Gastrocnemius medialis (tissue), 4 donors: ENCODE results near the gene SURF2. TPM values are rescaled to one million over a fixed set of nuclear protein-coding genes. Genes with fewer than 3 reads are reported as not detected.

Experiments used
- ATAC-seq, 2 donors: fragments of 150-250 bp; one replicate each; pipeline ENCODE4 v1.9.1; 2016
- DNase-seq, 2 donors: peaks; one replicate each; pipeline ENCODE4 v3.0.0-alpha.2; 2019
- H3K27ac ChIP-seq, 4 donors: fragments of 200-600 bp; sonication (generic); 1 replicate in 1 of 4; 2 replicates in 3 of 4; pipeline ENCODE4 v1.5.1; 2016 to 2018; ENCODE audit warnings: mild to moderate bottlenecking in 2 of 4, moderate library complexity in 1 of 4
- H3K27me3 ChIP-seq, 3 donors: fragments of 200-600 bp; sonication (generic) in 2 of 3; 1 replicate in 1 of 3; 2 replicates in 2 of 3; pipeline versions ENCODE4 v1.5.1 to v1.6.0; 2016 to 2019; ENCODE audit warnings: mild to moderate bottlenecking in 1 of 3, moderate library complexity in 1 of 3
- H3K36me3 ChIP-seq, 2 donors: fragments of 200-600 bp; sonication (generic) in 1 of 2; one replicate each; pipeline ENCODE4 v1.5.1; 2017 to 2018
- H3K4me1 ChIP-seq, 2 donors: fragments of 200-600 bp; sonication (generic) in 1 of 2; one replicate each; pipeline ENCODE4 v1.5.1; 2016 to 2017; ENCODE audit warnings: mild to moderate bottlenecking in 2 of 2
- H3K4me3 ChIP-seq, 4 donors: fragments of 200-600 bp; sonication (generic) in 3 of 4; 1 replicate in 1 of 4; 2 replicates in 3 of 4; pipeline ENCODE4 v1.5.1; 2016 to 2019; ENCODE audit warnings: mild to moderate bottlenecking in 2 of 4
- H3K9me3 ChIP-seq, 3 donors: fragments of 200-600 bp; sonication (generic) in 2 of 3; 1 replicate in 1 of 3; 2 replicates in 2 of 3; pipeline ENCODE4 v1.5.1; 2016 to 2019
- POLR2A ChIP-seq, 2 donors: fragments of 450-650 bp; IDR thresholded peaks; one replicate each; pipeline ENCODE4 v1.6.1; 2017; ENCODE audit warnings: antibody characterized with exemption in 2 of 2, mild to moderate bottlenecking in 2 of 2, moderate library complexity in 2 of 2
- in situ Hi-C, 4 donors: fragments of 200-750 bp; cut with MboI; loops; one replicate each; pipeline versions ENCODE4 v1.15.0 to v1.8.0; 2017; ENCODE audit warnings: low sequenced_read_pairs in 4 of 4
- intact Hi-C: fragments of 100-400 bp; cut with DNase I; formaldehyde crosslinking; loops from one replicate; pipeline ENCODE4 v1.15.1; 2023; ENCODE audit warnings: low total_unique reads
- total RNA-seq, 4 donors: library from RNA; depleted of rRNA; stranded (reverse); fragments of >200 nt; gene quantifications; one replicate each; pipeline versions ENCODE4 v1.1.0 to v1.2.3, GENCODE V29; 2016
- TF ChIP-seq, protein P1 (sequence below), 5 experiments: fragments of 450-650 bp in 3 of 5; fragments of 200-600 bp in 2 of 5; sonication (generic) in 2 of 5; IDR thresholded peaks in 4 of 5; conservative IDR thresholded peaks in 1 of 5; 1 replicate in 4 of 5; 2 replicates in 1 of 5; pipeline ENCODE4 v1.5.1; 2016 to 2019; ENCODE audit warnings: antibody characterized with exemption in 5 of 5, mild to moderate bottlenecking in 3 of 5, moderate library complexity in 3 of 5

SURF2 gene
- total RNA-seq, 4 donors from 2014 or later, result 14.3 to 26.4 (median 24.8) TPM

DNA sequence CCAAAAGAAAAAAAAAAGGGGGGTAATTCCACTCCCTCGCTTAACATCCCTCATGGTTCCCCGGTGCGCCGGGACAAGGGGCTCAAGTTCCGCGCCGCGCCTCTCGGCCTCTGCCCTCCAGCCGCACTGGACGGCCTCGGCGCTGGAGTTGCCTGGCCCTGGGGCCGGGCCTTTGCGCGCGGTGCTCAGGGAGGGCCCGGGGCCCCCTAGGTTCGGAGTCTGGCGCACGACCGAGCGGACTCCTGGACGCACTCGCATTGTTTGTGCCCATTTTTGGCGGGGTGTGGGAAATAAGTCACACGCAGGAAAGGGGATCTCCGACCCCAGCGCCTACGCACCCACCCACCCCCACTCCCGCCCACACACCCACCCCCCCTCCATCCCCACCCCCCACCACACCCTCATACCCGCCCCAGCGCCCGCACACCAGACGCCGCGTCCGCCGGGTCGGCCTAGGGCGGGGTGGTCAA is 8.8 kb upstream of the SURF2 start:
- in situ Hi-C loops, result no loop called here
- Histone ChIP-seq H3K27me3 (no peaks in the 10 kb centered on the region), H3K27ac (peak overlapping the region; percentile 88 to 97 (median 90)), H3K36me3 (peaks cover 0 to 65% of the 10 kb centered on the region in 2 donors), H3K4me1 (peaks cover 22 to 30% of the 10 kb centered on the region in 2 donors), H3K9me3 (no peaks in the 10 kb centered on the region), H3K4me3 (peak overlapping the region; percentile 91 to 99 (median 97))
- ATAC-seq, result peak; percentile 38 to 53
- intact Hi-C loops, result loop anchor here (5.0 to 10.0 kb wide), 2 partner anchors 137 to 315 kb away; partner anchors contain the start of gene GTF3C5
- no peak for DNase-seq
- TF ChIP-seq, protein P1, sequence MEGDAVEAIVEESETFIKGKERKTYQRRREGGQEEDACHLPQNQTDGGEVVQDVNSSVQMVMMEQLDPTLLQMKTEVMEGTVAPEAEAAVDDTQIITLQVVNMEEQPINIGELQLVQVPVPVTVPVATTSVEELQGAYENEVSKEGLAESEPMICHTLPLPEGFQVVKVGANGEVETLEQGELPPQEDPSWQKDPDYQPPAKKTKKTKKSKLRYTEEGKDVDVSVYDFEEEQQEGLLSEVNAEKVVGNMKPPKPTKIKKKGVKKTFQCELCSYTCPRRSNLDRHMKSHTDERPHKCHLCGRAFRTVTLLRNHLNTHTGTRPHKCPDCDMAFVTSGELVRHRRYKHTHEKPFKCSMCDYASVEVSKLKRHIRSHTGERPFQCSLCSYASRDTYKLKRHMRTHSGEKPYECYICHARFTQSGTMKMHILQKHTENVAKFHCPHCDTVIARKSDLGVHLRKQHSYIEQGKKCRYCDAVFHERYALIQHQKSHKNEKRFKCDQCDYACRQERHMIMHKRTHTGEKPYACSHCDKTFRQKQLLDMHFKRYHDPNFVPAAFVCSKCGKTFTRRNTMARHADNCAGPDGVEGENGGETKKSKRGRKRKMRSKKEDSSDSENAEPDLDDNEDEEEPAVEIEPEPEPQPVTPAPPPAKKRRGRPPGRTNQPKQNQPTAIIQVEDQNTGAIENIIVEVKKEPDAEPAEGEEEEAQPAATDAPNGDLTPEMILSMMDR (IDR thresholded peaks at IDR 0.05 in 4 of 5, conservative IDR thresholded peaks at IDR 0.05 in 1 of 5), result no peak
- TF ChIP-seq POLR2A (IDR thresholded peaks at IDR 0.05), result no peak

DNA sequence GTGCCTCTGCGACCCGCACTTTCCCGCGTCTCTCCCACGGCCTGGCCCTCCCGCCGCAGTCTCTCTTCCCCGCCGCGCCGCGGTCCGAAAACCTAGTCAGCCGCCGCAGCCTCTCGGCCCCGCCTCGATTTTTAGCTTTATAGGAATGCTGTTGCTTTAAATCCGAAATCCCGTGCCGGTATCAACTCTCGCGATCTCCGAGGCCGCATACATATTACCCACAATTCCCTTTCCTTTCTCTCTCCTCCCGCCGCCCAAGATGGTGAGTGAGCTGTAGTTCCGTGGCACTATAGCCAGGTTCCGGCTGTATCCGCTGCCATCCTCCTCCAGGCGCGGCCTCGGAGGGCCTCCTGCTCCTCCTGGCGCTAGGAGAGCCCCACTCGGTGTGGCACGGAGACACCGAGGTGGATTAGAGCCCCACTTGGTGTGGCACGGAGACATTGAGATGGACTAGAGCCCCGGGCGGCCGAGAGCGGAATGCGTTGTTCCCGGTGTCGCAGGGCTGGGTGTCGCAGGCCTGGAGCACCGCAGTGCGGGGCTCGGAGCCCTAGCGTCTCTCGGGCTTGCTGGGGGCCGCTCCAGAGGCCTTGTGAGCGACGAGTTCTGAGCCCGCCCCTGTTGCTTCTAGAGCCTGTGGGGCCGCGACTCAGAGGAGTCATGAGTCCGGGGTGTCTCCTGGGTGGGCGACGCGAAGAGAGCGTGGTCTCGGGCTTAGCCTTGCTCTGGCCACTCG is 8.2 kb upstream of the SURF2 start, which contains the start of the genes MED22 and RPL7A:
TSS of gene MED22 (minus strand) at position 147 of the 733 bp plus-strand sequence. CDS start 1,469 bp downstream, outside the sequence.
TSS of gene RPL7A (plus strand) at position 234 of the 733 bp plus-strand sequence. CDS start at position 260, 26 bp downstream.
- Histone ChIP-seq H3K27me3 (no peaks in the 10 kb centered on the region), H3K4me1 (peaks cover 22 to 30% of the 10 kb centered on the region in 2 donors), H3K4me3 (peak within 1 kb of the TSS; percentile 91 to 99 (median 97)), H3K36me3 (peaks cover 0 to 66% of the 10 kb centered on the region in 2 donors), H3K27ac (peak within 1 kb of the TSS; percentile 88 to 97 (median 90)), H3K9me3 (no peaks in the 10 kb centered on the region)
- ATAC-seq, result peak; percentile 97
- TF ChIP-seq POLR2A (IDR thresholded peaks at IDR 0.05), result peak; percentile 82 to 89
- TF ChIP-seq, protein P1 (IDR thresholded peaks at IDR 0.05 in 4 of 5, conservative IDR thresholded peaks at IDR 0.05 in 1 of 5), result peak in 2 of 5 experiments; percentile 10 to 27
- intact Hi-C loops, result loop anchor here (1.0 to 10.0 kb wide), 4 partner anchors 8 to 316 kb away; partner anchors contain the start of genes GTF3C5, SURF1, SURF2 and SURF6
- DNase-seq, result peak; percentile 86 to 95
- in situ Hi-C loops, result no loop called here

DNA sequence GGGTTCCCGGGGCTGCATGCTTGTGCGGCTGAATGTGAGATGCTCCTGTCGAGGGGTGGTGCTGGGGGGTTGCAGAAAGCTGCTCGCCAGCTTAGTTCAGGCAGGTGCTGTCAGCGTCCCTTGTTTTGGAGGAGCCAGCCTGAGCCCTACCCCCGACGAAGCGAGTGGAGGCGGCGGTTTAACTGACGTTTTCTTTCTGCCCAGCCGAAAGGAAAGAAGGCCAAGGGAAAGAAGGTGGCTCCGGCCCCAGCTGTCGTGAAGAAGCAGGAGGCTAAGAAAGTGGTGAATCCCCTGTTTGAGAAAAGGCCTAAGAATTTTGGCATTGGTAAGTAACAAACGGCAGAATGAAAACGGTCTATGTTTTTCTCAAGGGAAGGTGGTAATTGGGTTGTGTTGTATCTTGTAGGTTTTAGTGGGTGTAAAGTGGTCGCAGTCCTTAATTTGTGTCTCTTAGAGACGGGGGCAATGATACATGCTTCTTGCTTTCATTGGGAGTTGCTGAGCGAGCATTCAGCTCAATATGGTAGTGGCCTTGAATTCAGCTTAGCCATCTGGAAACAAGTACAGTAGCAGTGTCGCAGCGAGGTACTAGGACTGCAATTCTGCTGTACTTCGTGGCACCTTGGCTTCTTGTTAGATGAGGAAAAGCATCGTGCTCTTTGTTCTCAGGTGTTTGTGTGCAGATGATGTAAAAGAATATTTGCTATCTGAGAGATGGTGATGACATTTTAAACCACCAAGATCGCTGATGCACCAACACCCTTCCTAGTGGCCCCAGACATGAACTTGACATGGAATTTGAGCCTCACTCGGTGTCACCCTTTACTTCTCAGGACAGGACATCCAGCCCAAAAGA is 7.4 kb upstream of the SURF2 start:
- Histone ChIP-seq H3K36me3 (peaks cover 0 to 62% of the 10 kb centered on the region in 2 donors), H3K27me3 (no peaks in the 10 kb centered on the region), H3K4me3 (peak overlapping the region; percentile 91 to 99 (median 97)), H3K27ac (peak overlapping the region; percentile 88 to 97 (median 90)), H3K4me1 (peaks cover 22 to 30% of the 10 kb centered on the region in 2 donors), H3K9me3 (no peaks in the 10 kb centered on the region)
- no peak for TF ChIP-seq POLR2A (IDR thresholded peaks at IDR 0.05)
- TF ChIP-seq, protein P1 (IDR thresholded peaks at IDR 0.05 in 4 of 5, conservative IDR thresholded peaks at IDR 0.05 in 1 of 5), result no peak
- in situ Hi-C loops, result no loop called here
- ATAC-seq, result no peak
- intact Hi-C loops, result loop anchor here (1.0 to 10.0 kb wide), 4 partner anchors 7 to 317 kb away; partner anchors contain the start of genes GTF3C5, SURF1, SURF2 and SURF6
- DNase-seq, result no peak

DNA sequence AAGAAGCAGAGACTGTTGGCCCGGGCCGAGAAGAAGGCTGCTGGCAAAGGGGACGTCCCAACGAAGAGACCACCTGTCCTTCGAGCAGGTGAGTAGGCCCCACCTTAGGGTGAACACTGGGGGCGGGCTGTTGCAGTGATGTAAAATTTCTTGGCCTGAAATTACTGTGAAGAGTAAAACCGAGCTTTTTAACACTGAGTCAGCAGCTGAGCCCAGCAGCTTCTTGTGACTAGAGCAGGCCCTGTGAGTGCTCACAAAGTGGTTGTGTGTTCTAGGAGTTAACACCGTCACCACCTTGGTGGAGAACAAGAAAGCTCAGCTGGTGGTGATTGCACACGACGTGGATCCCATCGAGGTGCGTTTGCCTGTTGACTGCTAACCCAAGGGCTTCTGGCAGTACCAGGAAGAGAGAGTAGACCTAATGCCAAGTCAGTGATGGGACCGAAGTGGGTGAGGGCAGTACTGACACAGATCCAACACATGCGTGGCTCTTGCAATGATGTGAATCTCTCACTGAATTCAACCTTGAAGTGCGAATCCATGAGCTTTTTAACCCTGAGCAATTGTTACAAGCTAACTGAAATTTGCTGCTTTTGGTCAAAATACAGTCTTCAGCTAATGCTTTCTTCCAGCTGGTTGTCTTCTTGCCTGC is 6.3 kb upstream of the SURF2 start:
- TF ChIP-seq, protein P1 (IDR thresholded peaks at IDR 0.05 in 4 of 5, conservative IDR thresholded peaks at IDR 0.05 in 1 of 5), result no peak
- TF ChIP-seq POLR2A (IDR thresholded peaks at IDR 0.05), result no peak
- Histone ChIP-seq H3K27me3 (no peaks in the 10 kb centered on the region), H3K4me1 (peaks cover 30 to 34% of the 10 kb centered on the region in 2 donors), H3K9me3 (no peaks in the 10 kb centered on the region), H3K27ac (peak overlapping the region in 2 of 4 donors; percentile 89 to 97), H3K4me3 (no peak overlapping the region), H3K36me3 (peaks cover 0 to 51% of the 10 kb centered on the region in 2 donors)
- intact Hi-C loops (loop anchor here (5.0 to 10.0 kb wide), 2 partner anchors 135 to 318 kb away; partner anchors contain the start of gene GTF3C5), in situ Hi-C loops (no loop called here)
- ATAC-seq, result no peak
- no peak for DNase-seq
